ENCODE results near the gene CELF2.

GRCh38 chr10:11169976-11170375 is 152.3 kb downstream of the CELF2 start:
- TF ChIP-seq, protein P1, sequence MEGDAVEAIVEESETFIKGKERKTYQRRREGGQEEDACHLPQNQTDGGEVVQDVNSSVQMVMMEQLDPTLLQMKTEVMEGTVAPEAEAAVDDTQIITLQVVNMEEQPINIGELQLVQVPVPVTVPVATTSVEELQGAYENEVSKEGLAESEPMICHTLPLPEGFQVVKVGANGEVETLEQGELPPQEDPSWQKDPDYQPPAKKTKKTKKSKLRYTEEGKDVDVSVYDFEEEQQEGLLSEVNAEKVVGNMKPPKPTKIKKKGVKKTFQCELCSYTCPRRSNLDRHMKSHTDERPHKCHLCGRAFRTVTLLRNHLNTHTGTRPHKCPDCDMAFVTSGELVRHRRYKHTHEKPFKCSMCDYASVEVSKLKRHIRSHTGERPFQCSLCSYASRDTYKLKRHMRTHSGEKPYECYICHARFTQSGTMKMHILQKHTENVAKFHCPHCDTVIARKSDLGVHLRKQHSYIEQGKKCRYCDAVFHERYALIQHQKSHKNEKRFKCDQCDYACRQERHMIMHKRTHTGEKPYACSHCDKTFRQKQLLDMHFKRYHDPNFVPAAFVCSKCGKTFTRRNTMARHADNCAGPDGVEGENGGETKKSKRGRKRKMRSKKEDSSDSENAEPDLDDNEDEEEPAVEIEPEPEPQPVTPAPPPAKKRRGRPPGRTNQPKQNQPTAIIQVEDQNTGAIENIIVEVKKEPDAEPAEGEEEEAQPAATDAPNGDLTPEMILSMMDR (IDR thresholded peaks at IDR 0.05; ENCODE audit: borderline replicate concordance, extremely low read depth, low read length, poor library complexity, severe bottlenecking), result no peak
- no peak for TF ChIP-seq EZH2 (IDR thresholded peaks at IDR 0.05; ENCODE audit: borderline replicate concordance, low read depth, low read length, severe bottlenecking)

Data from DND-41 (cell line).